Measurements from ENCODE around the gene SASH3. TPM values are rescaled to one million over a fixed set of nuclear protein-coding genes. Genes with fewer than 3 reads are reported as not detected.
A peak's percentile ranks its signal among the peaks of the same experiment; 100 is the strongest.

Gene SASH3
- total RNA-seq, 1 donor from 2014 or later = not detected

GRCh38 chrX:129733335-129733734 lies 46.4 kb upstream of the SASH3 start:
- no peak for DNase-seq (ENCODE audit: low read depth)
- Histone ChIP-seq H3K36me3 (ENCODE audit: insufficient read depth, low read length) (no peaks in the 10 kb centered on the region), H4K20me1 (ENCODE audit: insufficient read depth, low read length) (no peaks in the 10 kb centered on the region), H3K79me2 (ENCODE audit: insufficient read depth, low read length) (no peaks in the 10 kb centered on the region), H3K27ac (ENCODE audit: low read depth, low read length) (no peak overlapping the region), H3K9ac (ENCODE audit: low read length) (no peak overlapping the region), H3K4me1 (ENCODE audit: insufficient read depth, low read length) (no peaks in the 10 kb centered on the region), H3K9me3 (ENCODE audit: insufficient read depth, low read depth, low read length) (no peaks in the 10 kb centered on the region), H3K27me3 (ENCODE audit: insufficient read depth, low read length) (no peaks in the 10 kb centered on the region), H3K4me3 (ENCODE audit: insufficient read depth, low read depth, low read length) (no peak overlapping the region), H2AFZ (ENCODE audit: low read depth, low read length) (no peak overlapping the region), H3K4me2 (ENCODE audit: low read length) (no peak overlapping the region)
- H3K36me3 Mint-ChIP-seq (ENCODE audit: low read depth, unreplicated experiment) = no peaks in the 10 kb centered on the region
- H3K4me3 Mint-ChIP-seq (ENCODE audit: unreplicated experiment) = no peak overlapping the region
- peaks cover 22% of the 10 kb centered on the region for H3K27me3 Mint-ChIP-seq (ENCODE audit: low read depth, unreplicated experiment)
- no peak overlapping the region for H3K27ac Mint-ChIP-seq (ENCODE audit: unreplicated experiment)
- TF ChIP-seq CTCF (IDR thresholded peaks at IDR 0.05; ENCODE audit: insufficient read depth, low read depth, low read length) = no peak
- no peak for TF ChIP-seq EZH2 (IDR thresholded peaks at IDR 0.05; ENCODE audit: insufficient read depth, low read length)
- FAIRE-seq = no peak
- H3K9me3 Mint-ChIP-seq (ENCODE audit: unreplicated experiment) = peaks cover 2% of the 10 kb centered on the region
- H3K4me1 Mint-ChIP-seq (ENCODE audit: low read depth, unreplicated experiment) = peaks cover 3% of the 10 kb centered on the region

- Histone ChIP-seq H4K20me1 (ENCODE audit: insufficient read depth, low read length) (no peaks in the 10 kb centered on the region), H3K36me3 (ENCODE audit: insufficient read depth, low read length) (no peaks in the 10 kb centered on the region), H3K27me3 (ENCODE audit: insufficient read depth, low read length) (no peaks in the 10 kb centered on the region), H3K9ac (ENCODE audit: low read length) (no peak overlapping the region), H3K4me3 (ENCODE audit: insufficient read depth, low read depth, low read length) (no peak overlapping the region), H3K4me1 (ENCODE audit: insufficient read depth, low read length) (no peaks in the 10 kb centered on the region), H3K9me3 (ENCODE audit: insufficient read depth, low read depth, low read length) (no peaks in the 10 kb centered on the region), H3K79me2 (ENCODE audit: insufficient read depth, low read length) (no peaks in the 10 kb centered on the region), H3K4me2 (ENCODE audit: low read length) (no peak overlapping the region), H3K27ac (ENCODE audit: low read depth, low read length) (no peak overlapping the region), H2AFZ (ENCODE audit: low read depth, low read length) (no peak overlapping the region)
- Mint-ChIP-seq H3K9me3 (ENCODE audit: unreplicated experiment) (no peaks in the 10 kb centered on the region), H3K4me3 (ENCODE audit: unreplicated experiment) (no peak overlapping the region), H3K27me3 (ENCODE audit: low read depth, unreplicated experiment) (peaks cover 22% of the 10 kb centered on the region), H3K36me3 (ENCODE audit: low read depth, unreplicated experiment) (no peaks in the 10 kb centered on the region), H3K4me1 (ENCODE audit: low read depth, unreplicated experiment) (peaks cover 3% of the 10 kb centered on the region), H3K27ac (ENCODE audit: unreplicated experiment) (no peak overlapping the region)
- TF ChIP-seq EZH2 (IDR thresholded peaks at IDR 0.05; ENCODE audit: insufficient read depth, low read length) (no peak), CTCF (IDR thresholded peaks at IDR 0.05; ENCODE audit: insufficient read depth, low read depth, low read length) (no peak)
- FAIRE-seq = peak; percentile 92
- no peak for DNase-seq (ENCODE audit: low read depth)
Measured at GRCh38 chrX:129736491-129736890, 43.3 kb upstream of the SASH3 start.

GRCh38 chrX:129737916-129738315 lies 41.8 kb upstream of the SASH3 start:
- no peak overlapping the region for H3K9ac ChIP-seq (ENCODE audit: low read length)
- no peaks in the 10 kb centered on the region for H4K20me1 ChIP-seq (ENCODE audit: insufficient read depth, low read length)
- H3K79me2 ChIP-seq (ENCODE audit: insufficient read depth, low read length) = no peaks in the 10 kb centered on the region
- Mint-ChIP-seq H3K27ac (ENCODE audit: unreplicated experiment) (no peak overlapping the region), H3K27me3 (ENCODE audit: low read depth, unreplicated experiment) (peaks cover 16% of the 10 kb centered on the region), H3K36me3 (ENCODE audit: low read depth, unreplicated experiment) (no peaks in the 10 kb centered on the region), H3K4me3 (ENCODE audit: unreplicated experiment) (no peak overlapping the region), H3K9me3 (ENCODE audit: unreplicated experiment) (no peaks in the 10 kb centered on the region), H3K4me1 (ENCODE audit: low read depth, unreplicated experiment) (peaks cover 3% of the 10 kb centered on the region)
- H3K4me3 ChIP-seq (ENCODE audit: insufficient read depth, low read depth, low read length) = no peak overlapping the region
- FAIRE-seq (peak; percentile 82), DNase-seq (ENCODE audit: low read depth) (peak; percentile 35)
- TF ChIP-seq CTCF (IDR thresholded peaks at IDR 0.05; ENCODE audit: insufficient read depth, low read depth, low read length) = no peak
- no peak for TF ChIP-seq EZH2 (IDR thresholded peaks at IDR 0.05; ENCODE audit: insufficient read depth, low read length)
- no peaks in the 10 kb centered on the region for H3K36me3 ChIP-seq (ENCODE audit: insufficient read depth, low read length)
- no peaks in the 10 kb centered on the region for H3K9me3 ChIP-seq (ENCODE audit: insufficient read depth, low read depth, low read length)
- H2AFZ ChIP-seq (ENCODE audit: low read depth, low read length) = no peak overlapping the region
- no peaks in the 10 kb centered on the region for H3K4me1 ChIP-seq (ENCODE audit: insufficient read depth, low read length)
- H3K27me3 ChIP-seq (ENCODE audit: insufficient read depth, low read length) = no peaks in the 10 kb centered on the region
- no peak overlapping the region for H3K4me2 ChIP-seq (ENCODE audit: low read length)
- no peak overlapping the region for H3K27ac ChIP-seq (ENCODE audit: low read depth, low read length)
